ENCODE results near the gene ERC1.
A peak's percentile ranks its signal among the peaks of the same experiment; 100 is the strongest.

The ERC1 gene

GRCh38 chr12:1517007-1517406 is 526.0 kb downstream of the ERC1 start:
- peak; percentile 66 to 95 for DNase-seq (ENCODE audit: low read depth in 2 of 2)
- TF ChIP-seq CTCF (IDR thresholded peaks at IDR 0.05; ENCODE audit: low read depth, low read length) = peak; percentile 45
- H3K4me3 ChIP-seq (replicated peaks in 1 of 2; ENCODE audit: low read depth in 2 of 2, low read length in 2 of 2) = no peak overlapping the region

GRCh38 chr12:1517734-1518525 is 526.9 kb downstream of the ERC1 start:
- no peak for TF ChIP-seq CTCF (IDR thresholded peaks at IDR 0.05; ENCODE audit: low read depth, low read length)
- H3K4me3 ChIP-seq (replicated peaks in 1 of 2; ENCODE audit: low read depth in 2 of 2, low read length in 2 of 2) = no peak overlapping the region
- no peak for DNase-seq (ENCODE audit: low read depth in 2 of 2)

GRCh38 chr12:1518591-1519516 is 527.8 kb downstream of the ERC1 start:
- peak overlapping the region in 1 of 2 donors; percentile 4 for H3K4me3 ChIP-seq (replicated peaks in 1 of 2; ENCODE audit: low read depth in 2 of 2, low read length in 2 of 2)
- TF ChIP-seq CTCF (IDR thresholded peaks at IDR 0.05; ENCODE audit: low read depth, low read length) = no peak

GRCh38 chr12:1519642-1520041 is 528.6 kb downstream of the ERC1 start:
- H3K4me3 ChIP-seq (replicated peaks in 1 of 2; ENCODE audit: low read depth in 2 of 2, low read length in 2 of 2) = no peak overlapping the region
- DNase-seq (ENCODE audit: low read depth in 2 of 2) = no peak
- no peak for TF ChIP-seq CTCF (IDR thresholded peaks at IDR 0.05; ENCODE audit: low read depth, low read length)

More at GRCh38 chr12:1518591-1519516, 527.8 kb downstream of the ERC1 start:
- peak; percentile 65 to 94 for DNase-seq (ENCODE audit: low read depth in 2 of 2)

GRCh38 chr12:1523046-1523445 is 532.0 kb downstream of the ERC1 start:
- no peak overlapping the region for H3K4me3 ChIP-seq (replicated peaks in 1 of 2; ENCODE audit: low read depth in 2 of 2, low read length in 2 of 2)
- TF ChIP-seq CTCF (IDR thresholded peaks at IDR 0.05; ENCODE audit: low read depth, low read length) = no peak
- DNase-seq (ENCODE audit: low read depth in 2 of 2) = no peak

GRCh38 chr12:1523558-1524050 is 532.6 kb downstream of the ERC1 start:
- no peak for DNase-seq (ENCODE audit: low read depth in 2 of 2)
- no peak overlapping the region for H3K4me3 ChIP-seq (replicated peaks in 1 of 2; ENCODE audit: low read depth in 2 of 2, low read length in 2 of 2)
- TF ChIP-seq CTCF (IDR thresholded peaks at IDR 0.05; ENCODE audit: low read depth, low read length) = no peak

Measured in cardiac fibroblast (primary cell).